Right lobe of liver (tissue), 4 donors: ENCODE data around the gene CPNE6.

Source experiments
- POLR2A ChIP-seq: fragments of 450-650 bp; IDR thresholded peaks from one replicate; pipeline ENCODE4 v1.6.1; 2017; ENCODE audit warnings: antibody characterized with exemption, mild to moderate bottlenecking
- TF ChIP-seq, protein P1 (sequence below), 4 donors: fragments of 200-600 bp in 3 of 4; fragments of 450-650 bp in 1 of 4; IDR thresholded peaks; one replicate each; pipeline versions ENCODE4 v1.5.1 to v1.8.0; 2016 to 2022; ENCODE audit warnings: antibody characterized with exemption in 4 of 4, mild to moderate bottlenecking in 2 of 4
- donor health status: DM: no; HTN: no; CAD: no.
- donor health status: DM: no; HTN: no; CAD: no.
- donor health status: DM: no; HTN: yes; CAD: no.

DNA sequence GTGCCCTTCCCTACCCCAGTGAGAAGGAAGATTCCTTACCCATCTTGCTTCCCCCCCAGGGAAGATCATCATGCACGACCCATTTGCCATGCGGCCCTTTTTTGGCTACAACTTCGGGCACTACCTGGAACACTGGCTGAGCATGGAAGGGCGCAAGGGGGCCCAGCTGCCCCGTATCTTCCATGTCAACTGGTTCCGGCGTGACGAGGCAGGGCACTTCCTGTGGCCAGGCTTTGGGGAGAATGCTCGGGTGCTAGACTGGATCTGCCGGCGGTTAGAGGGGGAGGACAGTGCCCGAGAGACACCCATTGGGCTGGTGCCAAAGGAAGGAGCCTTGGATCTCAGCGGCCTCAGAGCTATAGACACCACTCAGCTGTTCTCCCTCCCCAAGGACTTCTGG lies 32.1 kb downstream of the CPNE6 start:
- TF ChIP-seq, protein P1, sequence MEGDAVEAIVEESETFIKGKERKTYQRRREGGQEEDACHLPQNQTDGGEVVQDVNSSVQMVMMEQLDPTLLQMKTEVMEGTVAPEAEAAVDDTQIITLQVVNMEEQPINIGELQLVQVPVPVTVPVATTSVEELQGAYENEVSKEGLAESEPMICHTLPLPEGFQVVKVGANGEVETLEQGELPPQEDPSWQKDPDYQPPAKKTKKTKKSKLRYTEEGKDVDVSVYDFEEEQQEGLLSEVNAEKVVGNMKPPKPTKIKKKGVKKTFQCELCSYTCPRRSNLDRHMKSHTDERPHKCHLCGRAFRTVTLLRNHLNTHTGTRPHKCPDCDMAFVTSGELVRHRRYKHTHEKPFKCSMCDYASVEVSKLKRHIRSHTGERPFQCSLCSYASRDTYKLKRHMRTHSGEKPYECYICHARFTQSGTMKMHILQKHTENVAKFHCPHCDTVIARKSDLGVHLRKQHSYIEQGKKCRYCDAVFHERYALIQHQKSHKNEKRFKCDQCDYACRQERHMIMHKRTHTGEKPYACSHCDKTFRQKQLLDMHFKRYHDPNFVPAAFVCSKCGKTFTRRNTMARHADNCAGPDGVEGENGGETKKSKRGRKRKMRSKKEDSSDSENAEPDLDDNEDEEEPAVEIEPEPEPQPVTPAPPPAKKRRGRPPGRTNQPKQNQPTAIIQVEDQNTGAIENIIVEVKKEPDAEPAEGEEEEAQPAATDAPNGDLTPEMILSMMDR (IDR thresholded peaks at IDR 0.05), result no peak
- no peak for TF ChIP-seq POLR2A
